Lung (tissue), 12 donors: Measurements from ENCODE around the gene RAB8B. TPM values are rescaled to one million over a fixed set of nuclear protein-coding genes. Genes with fewer than 3 reads are reported as not detected.

Source experiments
- ATAC-seq: fragments of 200-7000 bp; cut with Tn5 transposase; one replicate; pipeline ENCODE4 v1.9.1; 2020; ENCODE audit warnings: moderate number of reproducible peaks; ENCODE audit not compliant: insufficient read depth, low FRiP score
- DNase-seq, 3 donors: peaks; one replicate each; pipeline ENCODE4 v3.0.0-alpha.2; 2013 to 2017
- H3K27ac ChIP-seq, 2 donors: one replicate each; pipeline ENCODE4 v1.5.1; 2013; ENCODE audit warnings: mild to moderate bottlenecking in 2 of 2, moderate library complexity in 2 of 2, control low read depth in 1 of 2, inconsistent platforms in 1 of 2, low read depth in 1 of 2, low read length in 1 of 2
- H3K27me3 ChIP-seq, 3 donors: one replicate each; pipeline ENCODE4 v1.5.1; 2013; ENCODE audit warnings: low read length in 2 of 3; ENCODE audit not compliant: control insufficient read depth in 3 of 3, insufficient read depth in 3 of 3
- H3K36me3 ChIP-seq, 4 donors: one replicate each; pipeline ENCODE4 v1.5.1; 2013; ENCODE audit warnings: low read length in 4 of 4, mild to moderate bottlenecking in 1 of 4, moderate library complexity in 1 of 4; ENCODE audit not compliant: control insufficient read depth in 4 of 4, insufficient read depth in 4 of 4
- H3K4me1 ChIP-seq, 5 donors: one replicate each; pipeline ENCODE4 v1.5.1; 2013; ENCODE audit warnings: low read length in 5 of 5, mild to moderate bottlenecking in 2 of 5, moderate library complexity in 1 of 5; ENCODE audit not compliant: control insufficient read depth in 5 of 5, insufficient read depth in 5 of 5
- H3K4me3 ChIP-seq: one replicate; pipeline ENCODE4 v1.5.1; 2013; ENCODE audit warnings: mild to moderate bottlenecking, control low read depth, moderate library complexity
- H3K9ac ChIP-seq, 2 donors: one replicate each; pipeline ENCODE4 v1.5.1; 2013; ENCODE audit warnings: low read length in 2 of 2, control low read depth in 1 of 2; ENCODE audit not compliant: insufficient read depth in 1 of 2
- H3K9me3 ChIP-seq, 4 donors: one replicate each; pipeline ENCODE4 v1.5.1; 2013; ENCODE audit warnings: low read length in 3 of 4, mild to moderate bottlenecking in 1 of 4, moderate library complexity in 1 of 4; ENCODE audit not compliant: control insufficient read depth in 4 of 4, insufficient read depth in 3 of 4
- CTCF ChIP-seq: IDR thresholded peaks from 2 replicates; pipeline ENCODE4 v1.5.1; 2012; ENCODE audit warnings: mild to moderate bottlenecking; ENCODE audit errors: control extremely low read depth, extremely low read depth
- WGBS, 2 donors: extraction: QIAGEN DNeasy Blood & Tissue Kit; methylation state at CpG; one replicate each; pipeline ENCODE4 v1.1.7; 2013; 5-methylcytosine and 5-hydroxymethylcytosine counted together
- polyA plus RNA-seq, 2 donors: library from polyadenylated mRNA; stranded (reverse); fragments of 200-250 nt; gene quantifications; one replicate each; pipeline ENCODE4 v1.2.1, GENCODE V29; 2013
- total RNA-seq, 2 donors: library from RNA; depleted of rRNA in 1 of 2; stranded (reverse); fragments of >200 nt in 1 of 2; gene quantifications; one replicate each; pipeline ENCODE4 v1.2.1, GENCODE V29; 2014 to 2021
- donor health status: control.
- donor health status: control.
- donor health status: Bipolar disorder and iron deficiency.
- donor health status: healthy.
- donor health status: DM: yes; HTN: yes; CAD: no.

The RAB8B gene
- total and polyA plus RNA-seq, 4 donors, result 10.0 to 88.9 (median 35.7) TPM

DNA sequence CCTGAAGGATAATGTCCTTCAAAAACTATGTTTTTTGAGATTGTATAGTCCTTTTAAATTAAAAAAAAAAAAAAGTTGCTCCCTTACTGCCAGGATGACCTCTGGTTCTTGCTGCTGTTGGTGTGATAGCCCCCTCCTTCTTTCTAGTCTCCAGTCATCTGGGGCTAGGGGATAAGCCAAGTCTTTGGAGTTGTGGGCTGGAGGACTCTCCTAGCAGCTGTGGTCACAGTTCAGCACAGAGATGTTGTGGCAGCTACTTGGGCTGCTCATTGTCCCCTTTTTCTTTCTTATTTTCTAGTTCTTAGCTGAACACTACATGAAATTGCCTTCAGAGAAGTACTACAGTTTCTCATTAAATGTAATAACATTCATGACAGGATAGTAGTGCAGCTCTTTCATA lies 48.8 kb downstream of the RAB8B start:
- H3K9ac ChIP-seq, result no peak overlapping the region
- no peak for ATAC-seq

DNA sequence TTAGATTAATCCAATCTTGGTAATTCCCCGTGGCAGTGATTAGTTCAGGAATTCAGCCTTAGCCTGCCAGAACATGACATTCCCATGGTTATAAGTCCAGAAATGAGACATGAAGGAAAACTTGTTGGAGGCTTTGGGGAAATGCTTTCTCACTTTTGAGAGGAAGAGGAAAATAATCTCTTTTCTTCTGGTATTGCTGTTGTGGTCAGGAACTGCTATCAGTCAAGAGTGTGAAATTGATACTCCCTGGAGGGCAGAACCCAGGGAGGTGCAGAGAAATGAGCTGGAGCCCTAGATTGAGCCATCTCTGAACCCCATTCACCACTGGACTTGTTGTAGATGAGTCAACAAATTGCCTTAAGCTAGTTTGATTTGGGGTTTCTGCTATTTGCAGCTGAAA lies 49.4 kb downstream of the RAB8B start:
- DNase-seq, result no peak
- Histone ChIP-seq H3K27ac (peak overlapping the region in 1 of 2 donors; percentile 21), H3K9ac (peak overlapping the region in 1 of 2 donors; percentile 27), H3K4me3 (no peak overlapping the region), H3K4me1 (peaks cover 11 to 25% (median 23%) of the 10 kb centered on the region in 5 donors), H3K36me3 (no peaks in the 10 kb centered on the region), H3K9me3 (no peaks in the 10 kb centered on the region), H3K27me3 (no peaks in the 10 kb centered on the region)
- 65 to 81% methylated on average over 1 of the region's 1 CpG for WGBS, 2 donors
- TF ChIP-seq CTCF, result no peak
- no peak for ATAC-seq

More for the DNA sequence above, 48.8 kb downstream of the RAB8B start:
- no peaks in the 10 kb centered on the region for H3K36me3 ChIP-seq
- H3K9me3 ChIP-seq, result no peaks in the 10 kb centered on the region
- H3K4me3 ChIP-seq, result no peak overlapping the region
- TF ChIP-seq CTCF, result no peak
- DNase-seq, result no peak
- no peaks in the 10 kb centered on the region for H3K27me3 ChIP-seq
- peak overlapping the region in 1 of 2 donors; percentile 75 for H3K27ac ChIP-seq
- peaks cover 11 to 27% (median 25%) of the 10 kb centered on the region in 5 donors for H3K4me1 ChIP-seq

DNA sequence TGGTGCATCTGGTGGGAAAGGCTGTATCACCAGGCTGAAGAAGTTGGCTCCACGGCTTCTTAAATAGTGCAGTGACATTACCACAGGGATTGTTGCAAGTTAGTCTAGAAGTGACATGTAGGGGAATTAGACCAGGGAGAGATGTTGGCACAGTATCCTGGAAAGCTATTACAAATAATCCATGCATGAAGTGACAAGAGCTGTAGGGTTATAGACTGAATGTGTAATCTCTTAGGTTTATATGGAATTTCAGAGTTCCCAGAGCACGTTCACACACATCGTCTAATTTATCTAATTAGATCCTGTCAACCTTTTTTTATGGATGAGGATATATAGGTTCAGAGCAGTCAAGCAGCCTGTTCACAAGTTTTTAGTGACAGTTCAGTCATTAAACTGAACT lies 50.7 kb downstream of the RAB8B start:
- no peaks in the 10 kb centered on the region for H3K9me3 ChIP-seq
- H3K36me3 ChIP-seq, result no peaks in the 10 kb centered on the region
- WGBS, 2 donors, result 87 to 91% methylated on average over 3 of the region's 3 CpGs
- TF ChIP-seq CTCF, result no peak
- DNase-seq (no peak), ATAC-seq (no peak)
- no peak overlapping the region for H3K9ac ChIP-seq
- H3K4me3 ChIP-seq, result no peak overlapping the region
- no peaks in the 10 kb centered on the region for H3K27me3 ChIP-seq
- no peak overlapping the region for H3K27ac ChIP-seq
- peaks cover 6 to 24% (median 21%) of the 10 kb centered on the region in 5 donors for H3K4me1 ChIP-seq

DNA sequence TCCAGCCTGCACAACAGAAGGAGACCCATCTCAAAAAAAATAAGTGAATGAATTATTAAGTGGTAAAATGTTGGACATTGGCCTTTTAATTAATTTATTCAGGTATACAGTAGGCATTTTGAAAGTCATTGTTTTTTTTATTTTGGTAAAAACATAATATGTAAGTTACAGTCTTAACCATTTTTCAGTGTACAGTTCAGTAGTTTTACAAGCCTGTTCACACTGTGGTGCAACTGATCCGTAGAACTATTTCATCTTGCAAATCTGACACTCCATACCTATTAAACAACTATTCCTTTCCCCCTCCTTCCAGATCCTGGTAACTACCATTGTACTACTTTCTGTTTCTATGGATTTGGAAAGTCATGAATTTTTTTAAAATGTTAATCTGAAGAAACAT lies 51.9 kb downstream of the RAB8B start:
- Histone ChIP-seq H3K27me3 (no peaks in the 10 kb centered on the region), H3K36me3 (peaks cover 0 to 2% (median 1%) of the 10 kb centered on the region in 4 donors), H3K9me3 (no peaks in the 10 kb centered on the region), H3K9ac (no peak overlapping the region), H3K4me1 (peaks cover 6 to 26% (median 22%) of the 10 kb centered on the region in 5 donors), H3K27ac (no peak overlapping the region), H3K4me3 (no peak overlapping the region)
- no peak for TF ChIP-seq CTCF
- DNase-seq (no peak), ATAC-seq (no peak)
- 88 to 98% methylated on average over 1 of the region's 1 CpG for WGBS, 2 donors
